ENCODE results near the gene SYDE1. TPM values are rescaled to one million over a fixed set of nuclear protein-coding genes. Genes with fewer than 3 reads are reported as not detected.

SYDE1 gene
- total and polyA plus RNA-seq, 7 experiments from 2014 or later: 0.12 to 2.1 (median 0.64) TPM; not detected in 1

- Histone ChIP-seq H3K9me3 (ENCODE audit: control insufficient read depth in 2 of 3, low read length in 3 of 3) (no peaks in the 10 kb centered on the region), H3K4me3 (ENCODE audit: low read length) (no peak overlapping the region), H3K27me3 (ENCODE audit: control insufficient read depth in 2 of 2, insufficient read depth in 2 of 2, low read length in 2 of 2) (no peaks in the 10 kb centered on the region), H3K4me1 (ENCODE audit: control insufficient read depth in 2 of 2, insufficient read depth in 2 of 2, low read length in 2 of 2) (peaks cover 0 to 20% of the 10 kb centered on the region in 2 donors), H3K36me3 (ENCODE audit: control insufficient read depth in 2 of 3, insufficient read depth in 3 of 3, low read length in 3 of 3) (peaks cover 0 to 4% (median 0%) of the 10 kb centered on the region in 3 experiments), H3K27ac (ENCODE audit: low read depth, low read length) (peak overlapping the region; percentile 65)
- Mint-ChIP-seq H3K36me3 (no peaks in the 10 kb centered on the region), H3K4me3 (peak overlapping the region; percentile 44 to 82 (median 74)), H3K4me1 (peaks cover 15 to 47% (median 35%) of the 10 kb centered on the region in 7 donors), H3K27me3 (peaks cover 0 to 2% (median 0%) of the 10 kb centered on the region in 5 donors), H3K9me3 (peaks cover 0 to 7% (median 0%) of the 10 kb centered on the region in 11 donors), H3K27ac (peak overlapping the region; percentile 41 to 93 (median 86))
- intact Hi-C loops (cut with micrococcal nuclease): loop anchor here in 1 of 2 donors (5.0 kb wide), 1 partner anchor 1948 kb away; no protein-coding TSS in a partner anchor
- ChIA-PET POLR2A (no interaction called here), CTCF (interaction anchor here (0.6 kb wide), 1 partner anchor 35 kb away, joined by 3 read pairs; no protein-coding TSS in a partner anchor)
- DNase-seq: peak in 8 of 9 donors; percentile 39 to 71 (median 54)
- ATAC-seq: no peak
Measured at GRCh38 chr19:15129856-15130585, 22.8 kb downstream of the SYDE1 start.

GRCh38 chr19:15136234-15136954, 29.2 kb downstream of the SYDE1 start:
- POLR2A ChIA-PET: interaction anchor here (1.5 kb wide), 1 partner anchor 10 kb away, joined by 3 read pairs; no protein-coding TSS in a partner anchor
- H3K4me1 Mint-ChIP-seq: peaks cover 0 to 13% (median 0%) of the 10 kb centered on the region in 7 donors
- intact Hi-C loops (cut with micrococcal nuclease): no loop called here
- DNase-seq (no peak), ATAC-seq (no peak)
- peaks cover 0 to 3% (median 0%) of the 10 kb centered on the region in 5 donors for H3K27me3 Mint-ChIP-seq
- H3K4me1 ChIP-seq (ENCODE audit: control insufficient read depth in 2 of 2, insufficient read depth in 2 of 2, low read length in 2 of 2): no peaks in the 10 kb centered on the region
- CTCF ChIA-PET: interaction anchor here (0.8 to 1.1 kb wide), 2 partner anchors 14 to 28 kb away, joined by 3 read pairs; no protein-coding TSS in a partner anchor
- H3K4me3 Mint-ChIP-seq: no peak overlapping the region
- H3K9me3 Mint-ChIP-seq: peaks cover 0 to 19% (median 8%) of the 10 kb centered on the region in 11 donors
- H3K27me3 ChIP-seq (ENCODE audit: control insufficient read depth in 2 of 2, insufficient read depth in 2 of 2, low read length in 2 of 2): no peaks in the 10 kb centered on the region
- H3K36me3 Mint-ChIP-seq: peaks cover 0 to 4% (median 3%) of the 10 kb centered on the region in 5 donors
- peaks cover 0 to 9% (median 0%) of the 10 kb centered on the region in 3 experiments for H3K9me3 ChIP-seq (ENCODE audit: control insufficient read depth in 2 of 3, low read length in 3 of 3)
- H3K27ac ChIP-seq (ENCODE audit: low read depth, low read length): no peak overlapping the region
- H3K4me3 ChIP-seq (ENCODE audit: low read length): no peak overlapping the region
- no peaks in the 10 kb centered on the region for H3K36me3 ChIP-seq (ENCODE audit: control insufficient read depth in 2 of 3, insufficient read depth in 3 of 3, low read length in 3 of 3)
- H3K27ac Mint-ChIP-seq: no peak overlapping the region

GRCh38 chr19:15137777-15138176, 30.6 kb downstream of the SYDE1 start:
- Mint-ChIP-seq H3K4me3 (no peak overlapping the region), H3K27me3 (peaks cover 0 to 3% (median 0%) of the 10 kb centered on the region in 5 donors), H3K27ac (no peak overlapping the region), H3K36me3 (peaks cover 0 to 4% (median 3%) of the 10 kb centered on the region in 5 donors), H3K4me1 (peaks cover 0 to 15% (median 0%) of the 10 kb centered on the region in 7 donors), H3K9me3 (peaks cover 0 to 19% (median 8%) of the 10 kb centered on the region in 11 donors)
- no peak overlapping the region for H3K27ac ChIP-seq (ENCODE audit: low read depth, low read length)
- ChIA-PET CTCF (interaction anchor here (1.1 kb wide), 1 partner anchor 36 kb away, joined by 3 read pairs; no protein-coding TSS in a partner anchor), POLR2A (no interaction called here)
- H3K9me3 ChIP-seq (ENCODE audit: control insufficient read depth in 2 of 3, low read length in 3 of 3): peaks cover 0 to 9% (median 0%) of the 10 kb centered on the region in 3 experiments
- intact Hi-C loops (cut with micrococcal nuclease): no loop called here
- no peak overlapping the region for H3K4me3 ChIP-seq (ENCODE audit: low read length)
- ATAC-seq: no peak
- no peaks in the 10 kb centered on the region for H3K36me3 ChIP-seq (ENCODE audit: control insufficient read depth in 2 of 3, insufficient read depth in 3 of 3, low read length in 3 of 3)
- no peaks in the 10 kb centered on the region for H3K4me1 ChIP-seq (ENCODE audit: control insufficient read depth in 2 of 2, insufficient read depth in 2 of 2, low read length in 2 of 2)
- H3K27me3 ChIP-seq (ENCODE audit: control insufficient read depth in 2 of 2, insufficient read depth in 2 of 2, low read length in 2 of 2): no peaks in the 10 kb centered on the region
- no peak for DNase-seq

GRCh38 chr19:15138427-15138826, 31.2 kb downstream of the SYDE1 start:
- no peak overlapping the region for H3K4me3 Mint-ChIP-seq

GRCh38 chr19:15141143-15141542, 33.9 kb downstream of the SYDE1 start:
- Histone ChIP-seq H3K9me3 (ENCODE audit: control insufficient read depth in 2 of 3, low read length in 3 of 3) (peaks cover 0 to 9% (median 0%) of the 10 kb centered on the region in 3 experiments), H3K4me1 (ENCODE audit: control insufficient read depth in 2 of 2, insufficient read depth in 2 of 2, low read length in 2 of 2) (no peaks in the 10 kb centered on the region), H3K4me3 (ENCODE audit: low read length) (no peak overlapping the region), H3K36me3 (ENCODE audit: control insufficient read depth in 2 of 3, insufficient read depth in 3 of 3, low read length in 3 of 3) (no peaks in the 10 kb centered on the region), H3K27me3 (ENCODE audit: control insufficient read depth in 2 of 2, insufficient read depth in 2 of 2, low read length in 2 of 2) (no peaks in the 10 kb centered on the region), H3K27ac (ENCODE audit: low read depth, low read length) (no peak overlapping the region)
- intact Hi-C loops (cut with micrococcal nuclease): no loop called here
- no peak overlapping the region for H3K27ac Mint-ChIP-seq
- ChIA-PET CTCF (no interaction called here), POLR2A (no interaction called here)
- no peak overlapping the region for H3K4me3 Mint-ChIP-seq
- DNase-seq: no peak
- H3K9me3 Mint-ChIP-seq: peaks cover 0 to 17% (median 8%) of the 10 kb centered on the region in 11 donors
- ATAC-seq: no peak
- H3K4me1 Mint-ChIP-seq: peaks cover 0 to 15% (median under 1%) of the 10 kb centered on the region in 7 donors
- peaks cover 0 to 4% (median 3%) of the 10 kb centered on the region in 5 donors for H3K36me3 Mint-ChIP-seq
- H3K27me3 Mint-ChIP-seq: peaks cover 0 to 3% (median 0%) of the 10 kb centered on the region in 5 donors

More at GRCh38 chr19:15138427-15138826, 31.2 kb downstream of the SYDE1 start:
- H3K27ac Mint-ChIP-seq: no peak overlapping the region
- no peak overlapping the region for H3K4me3 ChIP-seq (ENCODE audit: low read length)
- POLR2A ChIA-PET: interaction anchor here (0.6 kb wide), 1 partner anchor 928 kb away, joined by 3 read pairs; no protein-coding TSS in a partner anchor
- H3K9me3 Mint-ChIP-seq: peaks cover 0 to 19% (median 8%) of the 10 kb centered on the region in 11 donors
- H3K36me3 ChIP-seq (ENCODE audit: control insufficient read depth in 2 of 3, insufficient read depth in 3 of 3, low read length in 3 of 3): no peaks in the 10 kb centered on the region
- CTCF ChIA-PET: no interaction called here
- H3K27me3 ChIP-seq (ENCODE audit: control insufficient read depth in 2 of 2, insufficient read depth in 2 of 2, low read length in 2 of 2): no peaks in the 10 kb centered on the region
- H3K36me3 Mint-ChIP-seq: peaks cover 0 to 4% (median 3%) of the 10 kb centered on the region in 5 donors
- no peak overlapping the region for H3K27ac ChIP-seq (ENCODE audit: low read depth, low read length)
- ATAC-seq: no peak
- no peak for DNase-seq
- H3K27me3 Mint-ChIP-seq: peaks cover 0 to 3% (median 0%) of the 10 kb centered on the region in 5 donors
- intact Hi-C loops (cut with micrococcal nuclease): no loop called here
- H3K4me1 ChIP-seq (ENCODE audit: control insufficient read depth in 2 of 2, insufficient read depth in 2 of 2, low read length in 2 of 2): no peaks in the 10 kb centered on the region
- H3K4me1 Mint-ChIP-seq: peaks cover 0 to 15% (median 0%) of the 10 kb centered on the region in 7 donors
- peaks cover 0 to 9% (median 0%) of the 10 kb centered on the region in 3 experiments for H3K9me3 ChIP-seq (ENCODE audit: control insufficient read depth in 2 of 3, low read length in 3 of 3)

- CTCF ChIA-PET: no interaction called here
- H3K36me3 ChIP-seq (ENCODE audit: control insufficient read depth in 2 of 3, insufficient read depth in 3 of 3, low read length in 3 of 3): no peaks in the 10 kb centered on the region
- DNase-seq (no peak), ATAC-seq (no peak)
- Mint-ChIP-seq H3K9me3 (peaks cover 0 to 15% (median 7%) of the 10 kb centered on the region in 11 donors), H3K36me3 (peaks cover 0 to 4% (median 3%) of the 10 kb centered on the region in 5 donors), H3K27ac (no peak overlapping the region), H3K4me3 (no peak overlapping the region), H3K27me3 (no peaks in the 10 kb centered on the region), H3K4me1 (peaks cover 0 to 17% (median 6%) of the 10 kb centered on the region in 7 donors)
- no peaks in the 10 kb centered on the region for H3K27me3 ChIP-seq (ENCODE audit: control insufficient read depth in 2 of 2, insufficient read depth in 2 of 2, low read length in 2 of 2)
- intact Hi-C loops (cut with micrococcal nuclease): no loop called here
- H3K4me1 ChIP-seq (ENCODE audit: control insufficient read depth in 2 of 2, insufficient read depth in 2 of 2, low read length in 2 of 2): no peaks in the 10 kb centered on the region
- POLR2A ChIA-PET: interaction anchor here (0.8 kb wide), 1 partner anchor 18 kb away, joined by 3 read pairs; no protein-coding TSS in a partner anchor
- no peak overlapping the region for H3K4me3 ChIP-seq (ENCODE audit: low read length)
- H3K27ac ChIP-seq (ENCODE audit: low read depth, low read length): no peak overlapping the region
- peaks cover 0 to 9% (median 0%) of the 10 kb centered on the region in 3 experiments for H3K9me3 ChIP-seq (ENCODE audit: control insufficient read depth in 2 of 3, low read length in 3 of 3)
Measured at GRCh38 chr19:15142313-15142712, 35.1 kb downstream of the SYDE1 start.

Measured in naive thymus-derived CD4-positive, alpha-beta T cell (primary cell).